HepG2 (cell line): Measurements from ENCODE around the gene KLK7.

Experiments used
- ELF1 ChIP-seq: sonication (generic); formaldehyde crosslinking; IDR thresholded peaks from 2 replicates; pipeline ENCODE4 v1.4.0; 2020; ENCODE audit warnings: missing genetic modification reagents
- EZH2 ChIP-seq: conservative IDR thresholded peaks from 2 replicates; pipeline ENCODE4 v1.6.1; 2012; ENCODE audit warnings: mild to moderate bottlenecking, low read depth, low read length, moderate library complexity
- HNRNPH1 ChIP-seq: fragments of 200-400 bp; formaldehyde crosslinking; optimal IDR thresholded peaks from 2 replicates; pipeline ENCODE3; 2017; ENCODE audit warnings: mild to moderate bottlenecking, low read depth, low read length
- NFAT5 ChIP-seq: sonication (generic); formaldehyde crosslinking; IDR thresholded peaks from 2 replicates; pipeline ENCODE4 v1.4.0; 2020; ENCODE audit warnings: missing genetic modification reagents
- NR2F1 ChIP-seq, 2 experiments: fragments of 450-650 bp in 1 of 2; formaldehyde crosslinking in 1 of 2; IDR thresholded peaks; 2 replicates each; pipeline versions ENCODE4 v1.5.0 to v1.6.1; 2016 to 2020; ENCODE audit warnings: mild to moderate bottlenecking in 1 of 2, missing compliant biosample characterization in 1 of 2, missing genetic modification reagents in 1 of 2, moderate library complexity in 1 of 2
- POLR2A ChIP-seq, 2 experiments: IDR thresholded peaks; 2 replicates each; pipeline ENCODE4 v1.6.1; 2011; ENCODE audit warnings: low read depth in 2 of 2, low read length in 2 of 2, mild to moderate bottlenecking in 1 of 2, moderate library complexity in 1 of 2; ENCODE audit not compliant: insufficient read depth in 1 of 2
- THYN1 ChIP-seq: sonication (generic); formaldehyde crosslinking; IDR thresholded peaks from 2 replicates; pipeline ENCODE4 v1.8.1; 2023; ENCODE audit warnings: low read depth, mild to moderate bottlenecking, moderate library complexity, missing genetic modification reagents, borderline replicate concordance
- XBP1 ChIP-seq: sonication (generic); formaldehyde crosslinking; IDR thresholded peaks from 2 replicates; pipeline ENCODE4 v1.5.0; 2020; ENCODE audit warnings: missing genetic modification reagents
- ZNF33B ChIP-seq: sonication (generic); formaldehyde crosslinking; IDR thresholded peaks from 2 replicates; pipeline ENCODE4 v1.5.1; 2020; ENCODE audit warnings: mild to moderate bottlenecking, missing genetic modification reagents
- ZNF530 ChIP-seq: sonication (generic); formaldehyde crosslinking; IDR thresholded peaks from 2 replicates; pipeline ENCODE4 v1.5.0; 2020; ENCODE audit warnings: low read depth, mild to moderate bottlenecking, missing genetic modification reagents
- ZNF546 ChIP-seq: sonication (generic); formaldehyde crosslinking; conservative IDR thresholded peaks from 2 replicates; pipeline ENCODE4 v1.8.1; 2023; ENCODE audit warnings: mild to moderate bottlenecking, missing genetic modification reagents
- ZNF678 ChIP-seq: sonication (generic); formaldehyde crosslinking; IDR thresholded peaks from 2 replicates; pipeline ENCODE4 v1.4.0; 2020; ENCODE audit warnings: mild to moderate bottlenecking, missing genetic modification reagents
- TF ChIP-seq, protein P1 (sequence below): sonication (generic); formaldehyde crosslinking; IDR thresholded peaks from 2 replicates; pipeline ENCODE4 v1.4.0; 2020; ENCODE audit warnings: missing genetic modification reagents
- TF ChIP-seq, protein P2 (sequence below): sonication (generic); formaldehyde crosslinking; IDR thresholded peaks from 2 replicates; pipeline ENCODE4 v1.5.0; 2020; ENCODE audit warnings: mild to moderate bottlenecking, missing genetic modification reagents, moderate library complexity

- TF ChIP-seq, protein P1, sequence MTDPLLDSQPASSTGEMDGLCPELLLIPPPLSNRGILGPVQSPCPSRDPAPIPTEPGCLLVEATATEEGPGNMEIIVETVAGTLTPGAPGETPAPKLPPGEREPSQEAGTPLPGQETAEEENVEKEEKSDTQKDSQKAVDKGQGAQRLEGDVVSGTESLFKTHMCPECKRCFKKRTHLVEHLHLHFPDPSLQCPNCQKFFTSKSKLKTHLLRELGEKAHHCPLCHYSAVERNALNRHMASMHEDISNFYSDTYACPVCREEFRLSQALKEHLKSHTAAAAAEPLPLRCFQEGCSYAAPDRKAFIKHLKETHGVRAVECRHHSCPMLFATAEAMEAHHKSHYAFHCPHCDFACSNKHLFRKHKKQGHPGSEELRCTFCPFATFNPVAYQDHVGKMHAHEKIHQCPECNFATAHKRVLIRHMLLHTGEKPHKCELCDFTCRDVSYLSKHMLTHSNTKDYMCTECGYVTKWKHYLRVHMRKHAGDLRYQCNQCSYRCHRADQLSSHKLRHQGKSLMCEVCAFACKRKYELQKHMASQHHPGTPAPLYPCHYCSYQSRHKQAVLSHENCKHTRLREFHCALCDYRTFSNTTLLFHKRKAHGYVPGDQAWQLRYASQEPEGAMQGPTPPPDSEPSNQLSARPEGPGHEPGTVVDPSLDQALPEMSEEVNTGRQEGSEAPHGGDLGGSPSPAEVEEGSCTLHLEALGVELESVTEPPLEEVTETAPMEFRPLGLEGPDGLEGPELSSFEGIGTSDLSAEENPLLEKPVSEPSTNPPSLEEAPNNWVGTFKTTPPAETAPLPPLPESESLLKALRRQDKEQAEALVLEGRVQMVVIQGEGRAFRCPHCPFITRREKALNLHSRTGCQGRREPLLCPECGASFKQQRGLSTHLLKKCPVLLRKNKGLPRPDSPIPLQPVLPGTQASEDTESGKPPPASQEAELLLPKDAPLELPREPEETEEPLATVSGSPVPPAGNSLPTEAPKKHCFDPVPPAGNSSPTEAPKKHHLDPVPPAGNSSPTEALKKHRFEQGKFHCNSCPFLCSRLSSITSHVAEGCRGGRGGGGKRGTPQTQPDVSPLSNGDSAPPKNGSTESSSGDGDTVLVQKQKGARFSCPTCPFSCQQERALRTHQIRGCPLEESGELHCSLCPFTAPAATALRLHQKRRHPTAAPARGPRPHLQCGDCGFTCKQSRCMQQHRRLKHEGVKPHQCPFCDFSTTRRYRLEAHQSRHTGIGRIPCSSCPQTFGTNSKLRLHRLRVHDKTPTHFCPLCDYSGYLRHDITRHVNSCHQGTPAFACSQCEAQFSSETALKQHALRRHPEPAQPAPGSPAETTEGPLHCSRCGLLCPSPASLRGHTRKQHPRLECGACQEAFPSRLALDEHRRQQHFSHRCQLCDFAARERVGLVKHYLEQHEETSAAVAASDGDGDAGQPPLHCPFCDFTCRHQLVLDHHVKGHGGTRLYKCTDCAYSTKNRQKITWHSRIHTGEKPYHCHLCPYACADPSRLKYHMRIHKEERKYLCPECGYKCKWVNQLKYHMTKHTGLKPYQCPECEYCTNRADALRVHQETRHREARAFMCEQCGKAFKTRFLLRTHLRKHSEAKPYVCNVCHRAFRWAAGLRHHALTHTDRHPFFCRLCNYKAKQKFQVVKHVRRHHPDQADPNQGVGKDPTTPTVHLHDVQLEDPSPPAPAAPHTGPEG (CRISPR knock-in tag): no peak
- no peak for TF ChIP-seq XBP1
- no peak for TF ChIP-seq NFAT5 (CRISPR knock-in tag)
- TF ChIP-seq ZNF33B (CRISPR knock-in tag): no peak
- TF ChIP-seq ZNF678: no peak
- no peak for TF ChIP-seq ZNF546 (CRISPR knock-in tag)
- no peak for TF ChIP-seq THYN1 (CRISPR knock-in tag)
- no peak for TF ChIP-seq EZH2
- TF ChIP-seq POLR2A (IDR thresholded peaks at IDR 0.05; ENCODE audit: insufficient read depth in 1 of 2, low read depth in 2 of 2, low read length in 2 of 2): no peak
- TF ChIP-seq, protein P2, sequence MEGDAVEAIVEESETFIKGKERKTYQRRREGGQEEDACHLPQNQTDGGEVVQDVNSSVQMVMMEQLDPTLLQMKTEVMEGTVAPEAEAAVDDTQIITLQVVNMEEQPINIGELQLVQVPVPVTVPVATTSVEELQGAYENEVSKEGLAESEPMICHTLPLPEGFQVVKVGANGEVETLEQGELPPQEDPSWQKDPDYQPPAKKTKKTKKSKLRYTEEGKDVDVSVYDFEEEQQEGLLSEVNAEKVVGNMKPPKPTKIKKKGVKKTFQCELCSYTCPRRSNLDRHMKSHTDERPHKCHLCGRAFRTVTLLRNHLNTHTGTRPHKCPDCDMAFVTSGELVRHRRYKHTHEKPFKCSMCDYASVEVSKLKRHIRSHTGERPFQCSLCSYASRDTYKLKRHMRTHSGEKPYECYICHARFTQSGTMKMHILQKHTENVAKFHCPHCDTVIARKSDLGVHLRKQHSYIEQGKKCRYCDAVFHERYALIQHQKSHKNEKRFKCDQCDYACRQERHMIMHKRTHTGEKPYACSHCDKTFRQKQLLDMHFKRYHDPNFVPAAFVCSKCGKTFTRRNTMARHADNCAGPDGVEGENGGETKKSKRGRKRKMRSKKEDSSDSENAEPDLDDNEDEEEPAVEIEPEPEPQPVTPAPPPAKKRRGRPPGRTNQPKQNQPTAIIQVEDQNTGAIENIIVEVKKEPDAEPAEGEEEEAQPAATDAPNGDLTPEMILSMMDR (CRISPR knock-in tag): peak; percentile 87
- no peak for TF ChIP-seq ELF1
- TF ChIP-seq ZNF530 (CRISPR knock-in tag): no peak
- TF ChIP-seq NR2F1 (CRISPR knock-in tag; IDR thresholded peaks at IDR 0.05): no peak
- no peak for TF ChIP-seq HNRNPH1
Measured at GRCh38 chr19:51016798-51017683, 33.3 kb upstream of the KLK7 start.
